DND-41 (cell line): ENCODE measurements around the gene GANAB.

Experiments
- EZH2 ChIP-seq: IDR thresholded peaks from 3 replicates; pipeline ENCODE4 v1.6.1; 2012; ENCODE audit warnings: borderline replicate concordance, low read depth, mild to moderate bottlenecking, moderate library complexity, low read length, inconsistent platforms; ENCODE audit not compliant: severe bottlenecking
- TF ChIP-seq, protein P1 (sequence below): IDR thresholded peaks from 2 replicates; pipeline ENCODE4 v1.5.1; 2012; ENCODE audit warnings: borderline replicate concordance, low read length, moderate library complexity, mild to moderate bottlenecking; ENCODE audit not compliant: poor library complexity, severe bottlenecking; ENCODE audit errors: extremely low read depth

DNA sequence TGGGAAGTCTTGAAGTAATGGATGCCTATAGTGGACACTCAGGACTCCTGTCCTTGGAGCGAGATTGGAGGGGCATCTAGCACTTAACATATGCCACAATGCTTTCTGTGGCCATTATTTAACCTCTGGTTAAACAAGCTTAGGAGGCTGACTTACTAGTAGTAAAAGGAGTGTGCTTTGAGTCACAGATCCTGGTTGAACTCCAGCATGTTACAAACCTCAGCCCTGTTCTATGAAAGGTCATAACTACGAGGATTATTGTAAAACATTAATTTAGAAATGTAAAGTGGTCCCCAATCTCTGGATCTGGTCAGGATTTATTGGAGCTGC is 26.7 kb upstream of the GANAB start:
- TF ChIP-seq, protein P1, sequence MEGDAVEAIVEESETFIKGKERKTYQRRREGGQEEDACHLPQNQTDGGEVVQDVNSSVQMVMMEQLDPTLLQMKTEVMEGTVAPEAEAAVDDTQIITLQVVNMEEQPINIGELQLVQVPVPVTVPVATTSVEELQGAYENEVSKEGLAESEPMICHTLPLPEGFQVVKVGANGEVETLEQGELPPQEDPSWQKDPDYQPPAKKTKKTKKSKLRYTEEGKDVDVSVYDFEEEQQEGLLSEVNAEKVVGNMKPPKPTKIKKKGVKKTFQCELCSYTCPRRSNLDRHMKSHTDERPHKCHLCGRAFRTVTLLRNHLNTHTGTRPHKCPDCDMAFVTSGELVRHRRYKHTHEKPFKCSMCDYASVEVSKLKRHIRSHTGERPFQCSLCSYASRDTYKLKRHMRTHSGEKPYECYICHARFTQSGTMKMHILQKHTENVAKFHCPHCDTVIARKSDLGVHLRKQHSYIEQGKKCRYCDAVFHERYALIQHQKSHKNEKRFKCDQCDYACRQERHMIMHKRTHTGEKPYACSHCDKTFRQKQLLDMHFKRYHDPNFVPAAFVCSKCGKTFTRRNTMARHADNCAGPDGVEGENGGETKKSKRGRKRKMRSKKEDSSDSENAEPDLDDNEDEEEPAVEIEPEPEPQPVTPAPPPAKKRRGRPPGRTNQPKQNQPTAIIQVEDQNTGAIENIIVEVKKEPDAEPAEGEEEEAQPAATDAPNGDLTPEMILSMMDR = no peak
- no peak for TF ChIP-seq EZH2
